ENCODE measurements around the gene CCDC169.
"Not testable (repeated sequence)": the region's sequence is repeated elsewhere in the genome, so short reads cannot be mapped to it uniquely, and the experiment has no call there.

The CCDC169 gene

GRCh38 chr13:36297366-36298338 lies at the start of gene CCDC169:
Gene CCDC169, minus strand, starts transcription at chr13:36297814. Its CDS starts 95 bp downstream, at chr13:36297719.
- peak; percentile 70 for DNase-seq

- DNase-seq = peak; percentile 86
Observed at GRCh38 chr13:36346222-36347083, 48.8 kb upstream of the CCDC169 start, which contains the start of gene SPART. Gene SPART, minus strand, starts transcription at chr13:36346394. Its CDS starts 10,564 bp downstream, at chr13:36335830.

GRCh38 chr13:36345438-36346221 lies 48.0 kb upstream of the CCDC169 start:
- peak; percentile 24 for DNase-seq

- no peak for DNase-seq
Observed at GRCh38 chr13:36344886-36345437, 47.3 kb upstream of the CCDC169 start.

- peak; percentile 26 for DNase-seq
Observed at GRCh38 chr13:36344173-36344572, 46.6 kb upstream of the CCDC169 start.

- no peak for DNase-seq
Observed at GRCh38 chr13:36343766-36344165, 46.2 kb upstream of the CCDC169 start.

GRCh38 chr13:36342715-36343114 lies 45.1 kb upstream of the CCDC169 start:
- DNase-seq = no peak

GRCh38 chr13:36341718-36342117 lies 44.1 kb upstream of the CCDC169 start:
- no peak for DNase-seq

GRCh38 chr13:36339600-36340155 lies 42.1 kb upstream of the CCDC169 start:
- DNase-seq = no peak

GRCh38 chr13:36337938-36338641 lies 40.5 kb upstream of the CCDC169 start:
- DNase-seq = no peak

GRCh38 chr13:36332986-36333385 lies 35.4 kb upstream of the CCDC169 start:
- DNase-seq = no peak

GRCh38 chr13:36332255-36332654 lies 34.6 kb upstream of the CCDC169 start:
- not testable (repeated sequence) for DNase-seq

- no peak for DNase-seq
Observed at GRCh38 chr13:36331280-36331679, 33.7 kb upstream of the CCDC169 start.

- DNase-seq = no peak
Observed at GRCh38 chr13:36329361-36329760, 31.7 kb upstream of the CCDC169 start.

GRCh38 chr13:36328821-36329220 lies 31.2 kb upstream of the CCDC169 start:
- DNase-seq = no peak

GRCh38 chr13:36325912-36326311 lies 28.3 kb upstream of the CCDC169 start:
- no peak for DNase-seq

GRCh38 chr13:36324881-36325280 lies 27.3 kb upstream of the CCDC169 start:
- not testable (repeated sequence) for DNase-seq

- no peak for DNase-seq
Observed at GRCh38 chr13:36323951-36324566, 26.4 kb upstream of the CCDC169 start.

- DNase-seq = no peak
Observed at GRCh38 chr13:36323408-36323807, 25.8 kb upstream of the CCDC169 start.

- not testable (repeated sequence) for DNase-seq
Observed at GRCh38 chr13:36319793-36320192, 22.2 kb upstream of the CCDC169 start.
